GM19468 (cell line): Measurements from ENCODE around the gene CFAP251.
"Not testable (repeated sequence)": the region's sequence is repeated elsewhere in the genome, so short reads cannot be mapped to it uniquely, and the experiment has no call there.

Experiments
- ATAC-seq: cut with Tn5 transposase; IDR thresholded peaks from one replicate; pipeline ENCODE4 v1.9.1; 2021; ENCODE audit warnings: mild to moderate bottlenecking, moderate library complexity, moderate number of reproducible peaks; ENCODE audit not compliant: unreplicated experiment; ENCODE audit errors: extremely low read depth

Gene CFAP251

GRCh38 chr12:121899590-121899989 lies 18.8 kb upstream of the CFAP251 start:
- ATAC-seq, result no peak

GRCh38 chr12:121903202-121903601 lies 15.2 kb upstream of the CFAP251 start:
- no peak for ATAC-seq

- no peak for ATAC-seq
Measured at GRCh38 chr12:121905746-121906145, 12.6 kb upstream of the CFAP251 start.

- ATAC-seq, result no peak
Measured at GRCh38 chr12:121908702-121909101, 9.7 kb upstream of the CFAP251 start.

- ATAC-seq, result no peak
Measured at GRCh38 chr12:121911824-121912585, 6.4 kb upstream of the CFAP251 start.

GRCh38 chr12:121915841-121916321 lies 2.5 kb upstream of the CFAP251 start:
- no peak for ATAC-seq

- no peak for ATAC-seq
Measured at GRCh38 chr12:121916719-121917118, 1.7 kb upstream of the CFAP251 start.

GRCh38 chr12:121918679-121919038 lies 267 bp downstream of the CFAP251 start:
- no peak for ATAC-seq

- ATAC-seq, result no peak
Measured at GRCh38 chr12:121921066-121921465, 2.7 kb downstream of the CFAP251 start.

GRCh38 chr12:121925358-121925695 lies 6.9 kb downstream of the CFAP251 start:
- ATAC-seq, result no peak

- ATAC-seq, result no peak
Measured at GRCh38 chr12:121926874-121927706, 8.7 kb downstream of the CFAP251 start.

GRCh38 chr12:121927813-121928212 lies 9.4 kb downstream of the CFAP251 start:
- ATAC-seq, result no peak

- not testable (repeated sequence) for ATAC-seq
Measured at GRCh38 chr12:121929545-121929944, 11.2 kb downstream of the CFAP251 start.

GRCh38 chr12:121930862-121931261 lies 12.5 kb downstream of the CFAP251 start:
- ATAC-seq, result no peak

GRCh38 chr12:121932176-121932536 lies 13.8 kb downstream of the CFAP251 start:
- ATAC-seq, result no peak

- no peak for ATAC-seq
Measured at GRCh38 chr12:121932914-121933521, 14.6 kb downstream of the CFAP251 start.

GRCh38 chr12:121933522-121934308 lies 15.3 kb downstream of the CFAP251 start:
- ATAC-seq, result no peak

GRCh38 chr12:121934309-121934664 lies 15.9 kb downstream of the CFAP251 start:
- ATAC-seq, result no peak

- ATAC-seq, result no peak
Measured at GRCh38 chr12:121937654-121938053, 19.3 kb downstream of the CFAP251 start.

- no peak for ATAC-seq
Measured at GRCh38 chr12:121939186-121939585, 20.8 kb downstream of the CFAP251 start.
